ENCODE measurements around the gene CCND1.

The CCND1 gene

GRCh38 chr11:69702769-69703452 lies 62.0 kb downstream of the CCND1 start:
- H3K4me3 ChIP-seq (ENCODE audit: control insufficient read depth, low read depth, low read length) = no peak overlapping the region
- TF ChIP-seq CTCF (conservative IDR thresholded peaks at IDR 0.05; ENCODE audit: control insufficient read depth, insufficient read depth, low read depth, low read length) = no peak
- DNase-seq (ENCODE audit: low read depth) = no peak

GRCh38 chr11:69703453-69703767 lies 62.5 kb downstream of the CCND1 start:
- no peak overlapping the region for H3K4me3 ChIP-seq (ENCODE audit: control insufficient read depth, low read depth, low read length)
- TF ChIP-seq CTCF (conservative IDR thresholded peaks at IDR 0.05; ENCODE audit: control insufficient read depth, insufficient read depth, low read depth, low read length) = no peak
- DNase-seq (ENCODE audit: low read depth) = no peak
